ENCODE results near the gene ABCA13. TPM values are rescaled to one million over a fixed set of nuclear protein-coding genes. Genes with fewer than 3 reads are reported as not detected.

The ABCA13 gene
- total RNA-seq, 1 donor from 2014 or later: 0.69 TPM

- TF ChIP-seq, protein P1, sequence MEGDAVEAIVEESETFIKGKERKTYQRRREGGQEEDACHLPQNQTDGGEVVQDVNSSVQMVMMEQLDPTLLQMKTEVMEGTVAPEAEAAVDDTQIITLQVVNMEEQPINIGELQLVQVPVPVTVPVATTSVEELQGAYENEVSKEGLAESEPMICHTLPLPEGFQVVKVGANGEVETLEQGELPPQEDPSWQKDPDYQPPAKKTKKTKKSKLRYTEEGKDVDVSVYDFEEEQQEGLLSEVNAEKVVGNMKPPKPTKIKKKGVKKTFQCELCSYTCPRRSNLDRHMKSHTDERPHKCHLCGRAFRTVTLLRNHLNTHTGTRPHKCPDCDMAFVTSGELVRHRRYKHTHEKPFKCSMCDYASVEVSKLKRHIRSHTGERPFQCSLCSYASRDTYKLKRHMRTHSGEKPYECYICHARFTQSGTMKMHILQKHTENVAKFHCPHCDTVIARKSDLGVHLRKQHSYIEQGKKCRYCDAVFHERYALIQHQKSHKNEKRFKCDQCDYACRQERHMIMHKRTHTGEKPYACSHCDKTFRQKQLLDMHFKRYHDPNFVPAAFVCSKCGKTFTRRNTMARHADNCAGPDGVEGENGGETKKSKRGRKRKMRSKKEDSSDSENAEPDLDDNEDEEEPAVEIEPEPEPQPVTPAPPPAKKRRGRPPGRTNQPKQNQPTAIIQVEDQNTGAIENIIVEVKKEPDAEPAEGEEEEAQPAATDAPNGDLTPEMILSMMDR (conservative IDR thresholded peaks at IDR 0.05; ENCODE audit: low read depth, low read length): no peak
- no peak overlapping the region for H3K4me3 ChIP-seq (ENCODE audit: low read depth, low read length)
- no peak for DNase-seq (ENCODE audit: low read depth)
Measured at GRCh38 chr7:48292949-48293348, 121.7 kb downstream of the ABCA13 start.

DNA sequence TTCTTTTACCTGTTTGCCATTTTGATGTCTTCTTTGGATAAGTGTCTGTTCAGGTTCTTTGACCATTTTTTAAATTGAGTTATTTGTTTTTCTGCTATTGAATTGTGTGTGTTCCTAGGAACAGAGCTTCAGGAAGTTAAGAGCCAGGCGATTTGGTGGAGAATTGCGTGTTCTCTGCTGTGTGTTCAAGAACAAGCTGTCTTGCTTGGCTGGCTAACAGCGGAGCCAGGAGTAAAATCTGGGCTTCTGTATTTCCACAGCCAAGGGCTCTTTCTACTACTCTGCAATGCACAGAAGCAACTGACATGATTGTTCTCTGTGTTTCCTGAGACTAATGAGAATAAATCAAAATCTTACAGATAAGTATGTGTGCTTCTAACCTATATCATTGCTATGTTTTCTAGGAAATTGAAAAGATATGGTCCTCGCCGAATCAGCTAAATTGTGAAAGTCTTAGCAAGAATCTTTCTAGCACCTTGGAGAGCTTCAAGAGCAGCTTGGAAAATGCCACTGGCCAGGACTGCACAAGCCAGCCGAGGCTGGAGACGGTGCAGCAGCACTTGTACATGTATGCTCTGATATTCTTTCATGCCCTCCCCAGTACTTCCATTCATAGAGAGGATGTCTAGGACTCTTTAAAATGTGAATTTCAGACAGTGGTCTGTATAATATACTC, 124.2 kb downstream of the ABCA13 start:
- H3K4me3 ChIP-seq (ENCODE audit: low read depth, low read length): no peak overlapping the region
- no peak for DNase-seq (ENCODE audit: low read depth)
- TF ChIP-seq, protein P1 (conservative IDR thresholded peaks at IDR 0.05; ENCODE audit: low read depth, low read length): no peak

- TF ChIP-seq, protein P1 (conservative IDR thresholded peaks at IDR 0.05; ENCODE audit: low read depth, low read length): no peak
- no peak for DNase-seq (ENCODE audit: low read depth)
- no peak overlapping the region for H3K4me3 ChIP-seq (ENCODE audit: low read depth, low read length)
Measured at GRCh38 chr7:48296966-48297365, 125.7 kb downstream of the ABCA13 start.

DNA sequence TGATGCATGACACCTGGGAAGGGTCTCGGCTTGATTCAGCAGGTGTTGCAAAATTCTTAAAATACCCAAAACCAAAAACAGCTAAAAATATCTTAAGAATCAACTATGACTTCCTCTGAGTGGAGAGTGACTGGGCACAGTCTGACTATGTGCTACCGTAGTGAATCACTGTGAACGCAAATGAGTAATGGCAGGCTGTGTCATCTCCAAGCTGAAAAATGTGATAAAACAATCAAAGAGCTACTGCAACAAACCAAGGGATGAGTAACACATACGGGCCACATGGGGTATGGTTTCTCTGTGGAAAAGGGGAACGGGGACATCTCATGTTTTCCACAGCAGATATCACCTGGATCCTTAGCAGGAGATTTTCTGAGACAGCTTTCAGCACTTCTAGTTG, 127.5 kb downstream of the ABCA13 start:
- no peak overlapping the region for H3K4me3 ChIP-seq (ENCODE audit: low read depth, low read length)
- peak; percentile 2 for DNase-seq (ENCODE audit: low read depth)
- TF ChIP-seq, protein P1 (conservative IDR thresholded peaks at IDR 0.05; ENCODE audit: low read depth, low read length): no peak

- no peak for DNase-seq (ENCODE audit: low read depth)
- TF ChIP-seq, protein P1 (conservative IDR thresholded peaks at IDR 0.05; ENCODE audit: low read depth, low read length): peak; percentile 81
- no peak overlapping the region for H3K4me3 ChIP-seq (ENCODE audit: low read depth, low read length)
Measured at GRCh38 chr7:48299580-48300169, 128.4 kb downstream of the ABCA13 start.

DNA sequence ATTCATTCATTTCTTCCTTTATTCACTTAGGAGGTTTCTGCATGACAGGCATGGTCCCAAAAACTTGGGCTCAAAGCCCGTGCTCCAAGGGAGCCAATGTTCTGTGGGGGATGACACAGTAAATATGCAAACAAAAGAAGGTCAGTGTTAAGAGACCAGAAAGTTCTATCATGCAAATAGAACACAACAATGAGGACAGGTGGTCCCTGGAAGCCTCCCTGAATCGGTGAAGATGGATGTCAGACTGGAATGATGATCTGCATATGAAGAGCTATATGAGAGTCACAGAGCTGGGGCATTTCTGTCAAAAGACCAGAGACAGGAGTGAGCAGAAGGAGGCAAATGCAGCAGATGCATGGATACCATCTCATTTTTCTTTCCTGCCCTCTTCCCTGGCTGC, 129.0 kb downstream of the ABCA13 start:
- TF ChIP-seq, protein P1 (conservative IDR thresholded peaks at IDR 0.05; ENCODE audit: low read depth, low read length): no peak
- H3K4me3 ChIP-seq (ENCODE audit: low read depth, low read length): no peak overlapping the region
- DNase-seq (ENCODE audit: low read depth): no peak

DNA sequence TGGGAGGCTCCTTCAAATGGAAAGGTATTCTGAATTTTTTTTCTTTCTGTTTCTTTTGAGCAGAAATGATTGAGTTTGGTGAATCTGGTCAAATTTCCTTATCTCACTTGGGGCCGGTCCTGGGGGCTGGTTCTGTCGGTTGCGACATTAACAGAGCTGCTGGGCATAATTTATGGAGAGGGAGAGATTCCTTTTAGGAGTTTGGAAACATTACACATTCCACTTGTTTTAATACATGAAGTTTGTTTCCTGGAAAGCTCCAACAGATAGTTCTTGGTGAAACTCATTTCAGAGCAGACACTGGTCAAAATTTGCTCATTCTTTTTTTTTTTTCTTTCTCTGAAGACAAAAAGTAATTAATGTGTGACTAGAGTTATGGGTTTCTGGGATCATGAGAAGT, 129.9 kb downstream of the ABCA13 start:
- H3K4me3 ChIP-seq (ENCODE audit: low read depth, low read length): no peak overlapping the region
- TF ChIP-seq, protein P1 (conservative IDR thresholded peaks at IDR 0.05; ENCODE audit: low read depth, low read length): no peak
- no peak for DNase-seq (ENCODE audit: low read depth)
